Measurements from ENCODE around the gene CFAP77. TPM values are rescaled to one million over a fixed set of nuclear protein-coding genes. Genes with fewer than 3 reads are reported as not detected.

Gene CFAP77
- total RNA-seq, 1 donor from 2014 or later = 0.36 TPM

GRCh38 chr9:132506977-132507669 lies 97.1 kb downstream of the CFAP77 start:
- FAIRE-seq = no peak
- H3K4me1 Mint-ChIP-seq (ENCODE audit: low read depth, unreplicated experiment) = no peaks in the 10 kb centered on the region
- no peaks in the 10 kb centered on the region for H3K36me3 Mint-ChIP-seq (ENCODE audit: low read depth, unreplicated experiment)
- no peak overlapping the region for H3K4me2 ChIP-seq (ENCODE audit: low read length)
- H3K4me3 Mint-ChIP-seq (ENCODE audit: unreplicated experiment) = no peak overlapping the region
- no peak for TF ChIP-seq CTCF (IDR thresholded peaks at IDR 0.05; ENCODE audit: insufficient read depth, low read depth, low read length)
- no peak for TF ChIP-seq EZH2 (IDR thresholded peaks at IDR 0.05; ENCODE audit: insufficient read depth, low read length)
- no peaks in the 10 kb centered on the region for H4K20me1 ChIP-seq (ENCODE audit: insufficient read depth, low read length)
- no peak overlapping the region for H3K4me3 ChIP-seq (ENCODE audit: insufficient read depth, low read depth, low read length)
- H3K4me1 ChIP-seq (ENCODE audit: insufficient read depth, low read length) = no peaks in the 10 kb centered on the region
- no peaks in the 10 kb centered on the region for H3K36me3 ChIP-seq (ENCODE audit: insufficient read depth, low read length)
- peaks cover 50% of the 10 kb centered on the region for H3K27me3 Mint-ChIP-seq (ENCODE audit: low read depth, unreplicated experiment)
- no peak overlapping the region for H3K9ac ChIP-seq (ENCODE audit: low read length)
- H3K9me3 ChIP-seq (ENCODE audit: insufficient read depth, low read depth, low read length) = no peaks in the 10 kb centered on the region
- peaks cover 48% of the 10 kb centered on the region for H3K27me3 ChIP-seq (ENCODE audit: insufficient read depth, low read length)
- no peak overlapping the region for H2AFZ ChIP-seq (ENCODE audit: low read depth, low read length)
- H3K27ac Mint-ChIP-seq (ENCODE audit: unreplicated experiment) = no peak overlapping the region
- no peak overlapping the region for H3K27ac ChIP-seq (ENCODE audit: low read depth, low read length)
- no peak for DNase-seq (ENCODE audit: low read depth)
- no peaks in the 10 kb centered on the region for H3K79me2 ChIP-seq (ENCODE audit: insufficient read depth, low read length)
- H3K9me3 Mint-ChIP-seq (ENCODE audit: unreplicated experiment) = no peaks in the 10 kb centered on the region

GRCh38 chr9:132507670-132508469 lies 97.9 kb downstream of the CFAP77 start:
- Mint-ChIP-seq H3K36me3 (ENCODE audit: low read depth, unreplicated experiment) (no peaks in the 10 kb centered on the region), H3K4me1 (ENCODE audit: low read depth, unreplicated experiment) (no peaks in the 10 kb centered on the region), H3K9me3 (ENCODE audit: unreplicated experiment) (no peaks in the 10 kb centered on the region), H3K4me3 (ENCODE audit: unreplicated experiment) (no peak overlapping the region), H3K27me3 (ENCODE audit: low read depth, unreplicated experiment) (peaks cover 50% of the 10 kb centered on the region), H3K27ac (ENCODE audit: unreplicated experiment) (peak overlapping the region; percentile 68)
- Histone ChIP-seq H3K27me3 (ENCODE audit: insufficient read depth, low read length) (peaks cover 46% of the 10 kb centered on the region), H3K9me3 (ENCODE audit: insufficient read depth, low read depth, low read length) (no peaks in the 10 kb centered on the region), H3K4me3 (ENCODE audit: insufficient read depth, low read depth, low read length) (no peak overlapping the region), H3K9ac (ENCODE audit: low read length) (no peak overlapping the region), H2AFZ (ENCODE audit: low read depth, low read length) (no peak overlapping the region), H3K36me3 (ENCODE audit: insufficient read depth, low read length) (no peaks in the 10 kb centered on the region), H4K20me1 (ENCODE audit: insufficient read depth, low read length) (no peaks in the 10 kb centered on the region), H3K4me2 (ENCODE audit: low read length) (no peak overlapping the region), H3K27ac (ENCODE audit: low read depth, low read length) (no peak overlapping the region), H3K4me1 (ENCODE audit: insufficient read depth, low read length) (no peaks in the 10 kb centered on the region), H3K79me2 (ENCODE audit: insufficient read depth, low read length) (no peaks in the 10 kb centered on the region)
- FAIRE-seq (peak; percentile 66), DNase-seq (ENCODE audit: low read depth) (peak; percentile 25)
- TF ChIP-seq CTCF (IDR thresholded peaks at IDR 0.05; ENCODE audit: insufficient read depth, low read depth, low read length) = peak; percentile 74
- TF ChIP-seq EZH2 (IDR thresholded peaks at IDR 0.05; ENCODE audit: insufficient read depth, low read length) = no peak
